ENCODE measurements around the gene HSPB3.

DNA sequence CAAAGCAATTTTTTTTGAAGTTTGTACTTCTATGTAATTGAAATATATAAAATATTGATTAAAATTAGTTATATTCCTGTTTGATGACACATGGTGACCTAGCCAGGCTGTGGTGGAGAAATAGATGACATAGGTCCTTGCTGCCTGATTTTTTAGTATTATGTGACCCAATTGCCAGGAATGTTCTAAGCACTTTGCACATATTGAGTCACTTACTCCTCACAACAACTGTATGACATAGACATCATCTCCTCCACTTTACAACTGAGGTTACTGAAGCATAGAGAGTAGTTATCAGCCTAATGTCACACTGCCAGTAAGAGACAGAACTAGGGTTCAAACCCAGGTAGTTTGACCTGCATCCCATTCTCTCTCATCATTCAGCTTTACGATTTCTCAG lies 35.8 kb downstream of the HSPB3 start:
- TF ChIP-seq, protein P1, sequence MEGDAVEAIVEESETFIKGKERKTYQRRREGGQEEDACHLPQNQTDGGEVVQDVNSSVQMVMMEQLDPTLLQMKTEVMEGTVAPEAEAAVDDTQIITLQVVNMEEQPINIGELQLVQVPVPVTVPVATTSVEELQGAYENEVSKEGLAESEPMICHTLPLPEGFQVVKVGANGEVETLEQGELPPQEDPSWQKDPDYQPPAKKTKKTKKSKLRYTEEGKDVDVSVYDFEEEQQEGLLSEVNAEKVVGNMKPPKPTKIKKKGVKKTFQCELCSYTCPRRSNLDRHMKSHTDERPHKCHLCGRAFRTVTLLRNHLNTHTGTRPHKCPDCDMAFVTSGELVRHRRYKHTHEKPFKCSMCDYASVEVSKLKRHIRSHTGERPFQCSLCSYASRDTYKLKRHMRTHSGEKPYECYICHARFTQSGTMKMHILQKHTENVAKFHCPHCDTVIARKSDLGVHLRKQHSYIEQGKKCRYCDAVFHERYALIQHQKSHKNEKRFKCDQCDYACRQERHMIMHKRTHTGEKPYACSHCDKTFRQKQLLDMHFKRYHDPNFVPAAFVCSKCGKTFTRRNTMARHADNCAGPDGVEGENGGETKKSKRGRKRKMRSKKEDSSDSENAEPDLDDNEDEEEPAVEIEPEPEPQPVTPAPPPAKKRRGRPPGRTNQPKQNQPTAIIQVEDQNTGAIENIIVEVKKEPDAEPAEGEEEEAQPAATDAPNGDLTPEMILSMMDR (conservative IDR thresholded peaks at IDR 0.05; ENCODE audit: low read length): no peak
- no peak for TF ChIP-seq EZH2phosphoT487 (IDR thresholded peaks at IDR 0.05; ENCODE audit: borderline replicate concordance)

All from Loucy (cell line).